Renal cortex interstitium (tissue), 11 donors: ENCODE results near the gene NOS1AP. TPM values are rescaled to one million over a fixed set of nuclear protein-coding genes. Genes with fewer than 3 reads are reported as not detected.
"Not testable (repeated sequence)": the region's sequence is repeated elsewhere in the genome, so short reads cannot be mapped to it uniquely, and the experiment has no call there.

Experiments
- DNase-seq, 11 donors: peaks; one replicate each; pipeline ENCODE4 v3.0.0-alpha.2; 2013; ENCODE audit warnings: low read depth in 9 of 11, low spot score in 4 of 11; ENCODE audit errors: extremely low read depth in 1 of 11
- polyA plus RNA-seq, 3 donors: library from polyadenylated mRNA; unstranded; fragments of 120-200 nt; gene quantifications; one replicate each; pipeline ENCODE4 v1.2.1, GENCODE V29; 2013; ENCODE audit not compliant: insufficient read length in 3 of 3

Gene NOS1AP
- polyA plus RNA-seq, 3 donors, result 9.6 to 18.0 (median 10.4) TPM

DNA sequence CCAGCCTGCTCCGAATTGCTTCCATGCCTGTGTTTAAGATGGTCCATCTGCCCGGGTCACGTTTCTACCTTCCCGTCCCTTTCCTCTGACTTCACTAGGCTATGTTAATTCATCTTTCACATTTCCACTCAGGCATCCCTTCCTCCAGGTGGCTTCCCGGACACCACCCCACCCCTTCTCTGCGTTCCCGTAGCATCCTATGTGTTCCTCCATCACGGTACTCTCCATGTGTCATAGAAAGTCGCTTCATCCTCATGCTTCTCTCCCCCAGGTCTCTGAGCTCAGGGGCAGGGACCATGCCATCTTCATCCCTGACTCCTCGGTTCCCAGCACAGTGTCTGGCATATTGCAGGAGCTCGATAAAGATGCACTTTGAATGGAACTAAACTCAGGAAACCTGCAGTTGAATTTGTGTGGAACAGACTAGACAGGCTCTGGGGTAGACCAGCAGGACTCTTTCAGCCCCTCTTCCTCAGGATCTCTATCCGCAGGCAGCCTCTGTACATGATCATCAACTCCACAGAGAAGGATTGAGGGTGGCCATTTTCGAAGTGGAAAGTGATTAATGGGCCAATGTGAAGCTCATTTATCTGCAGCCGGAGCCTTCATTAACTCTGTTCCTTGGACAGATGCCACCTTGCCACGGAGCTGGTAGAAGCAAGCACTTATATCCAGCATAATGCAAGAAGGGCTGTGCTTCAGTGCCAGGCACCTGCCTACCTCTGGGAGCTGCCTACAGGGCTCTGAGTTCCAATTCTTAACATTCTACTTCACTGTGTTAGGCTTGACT is 321.1 kb downstream of the NOS1AP start:
- DNase-seq, result no peak

DNA sequence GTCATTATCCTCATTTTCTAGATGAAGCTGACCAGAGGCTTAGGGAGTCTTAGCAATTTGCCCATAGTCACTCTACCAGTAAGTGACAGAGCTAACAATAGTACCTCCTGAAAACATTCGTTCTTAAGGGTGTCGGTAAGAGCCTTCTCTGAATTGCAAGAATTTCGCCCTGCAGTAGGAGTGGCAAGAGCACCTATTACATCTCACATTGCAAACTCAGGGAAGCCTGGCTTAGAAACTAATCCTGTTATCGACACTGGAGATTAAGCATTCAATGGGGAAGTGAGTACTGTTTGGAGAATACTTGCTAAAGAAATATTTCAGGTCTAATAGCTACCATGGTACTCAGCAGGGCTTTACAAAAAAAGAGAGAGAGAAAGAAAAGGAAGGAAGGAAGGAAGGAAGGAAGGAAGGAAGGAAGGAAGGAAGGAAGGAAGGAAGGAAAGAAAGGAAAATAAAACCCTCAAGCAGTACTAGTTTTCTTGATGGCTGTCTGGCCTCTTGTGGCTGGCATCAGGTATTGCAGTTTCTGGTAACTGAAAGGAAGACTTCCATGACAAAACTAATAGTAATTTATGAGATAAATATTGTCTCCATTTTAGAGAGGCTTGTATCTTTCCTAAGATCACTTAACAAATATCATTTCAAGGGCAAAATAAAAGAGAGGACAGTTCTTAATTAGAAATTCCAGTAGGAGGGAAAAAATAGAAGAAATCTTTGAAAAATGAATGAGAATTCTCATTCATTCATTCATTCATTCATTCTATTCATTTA is 322.5 kb downstream of the NOS1AP start:
- DNase-seq, result peak in 2 of 11 donors; percentile 9 to 15

DNA sequence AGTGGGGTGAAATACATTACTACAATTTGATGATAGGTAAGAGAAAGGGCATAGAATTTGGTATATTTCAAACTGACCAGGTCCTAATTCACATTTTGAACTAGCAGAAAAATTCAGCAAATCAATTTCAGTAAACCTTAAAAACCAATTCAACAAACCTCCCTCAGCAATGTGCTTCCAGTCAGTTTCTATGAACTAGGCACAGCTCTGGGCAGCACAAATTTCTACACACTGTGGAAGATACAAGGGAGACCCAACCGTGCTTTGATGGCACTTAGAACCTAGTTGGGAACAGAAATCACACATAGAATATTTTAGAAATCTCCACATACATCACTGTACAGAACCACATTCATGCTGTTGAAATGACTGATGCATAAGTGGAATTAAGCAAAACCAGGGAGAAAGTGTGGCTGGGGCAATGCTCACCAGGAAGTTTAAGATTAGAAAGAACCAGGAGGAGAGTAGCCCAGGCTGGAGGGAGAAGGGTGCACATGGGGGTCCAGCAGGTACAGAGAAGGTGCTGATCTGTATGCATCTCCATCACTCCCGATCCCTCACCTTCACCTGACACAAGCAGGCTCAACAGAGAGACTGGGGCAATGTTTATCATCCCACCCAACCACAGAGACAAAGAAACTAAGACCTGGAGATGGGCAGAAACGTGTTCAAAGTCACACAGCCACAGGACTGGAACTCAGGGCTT is 326.9 kb downstream of the NOS1AP start:
- no peak for DNase-seq

DNA sequence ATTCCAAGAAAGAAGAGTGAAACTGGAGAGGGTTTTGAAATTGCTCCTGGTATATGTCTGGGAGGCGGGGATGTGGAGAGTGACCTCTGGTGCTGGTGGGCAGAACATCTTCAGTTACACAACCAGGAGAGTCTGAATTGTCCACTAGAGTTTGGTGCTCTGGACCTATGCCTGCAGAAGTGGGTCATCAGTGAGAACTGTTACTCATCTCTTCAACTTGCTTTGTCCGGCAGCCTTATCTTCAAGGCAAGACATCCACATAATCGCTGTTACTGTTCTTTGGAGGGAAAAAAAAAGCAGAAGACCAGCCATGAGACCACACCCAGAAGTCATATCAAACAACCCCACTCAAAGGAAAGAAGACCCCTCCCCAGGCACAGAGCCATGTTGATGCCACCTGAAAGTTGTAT is 327.6 kb downstream of the NOS1AP start:
- no peak for DNase-seq

- no peak for DNase-seq
Measured at GRCh38 chr1:162397943-162398560, 328.6 kb downstream of the NOS1AP start.

DNA sequence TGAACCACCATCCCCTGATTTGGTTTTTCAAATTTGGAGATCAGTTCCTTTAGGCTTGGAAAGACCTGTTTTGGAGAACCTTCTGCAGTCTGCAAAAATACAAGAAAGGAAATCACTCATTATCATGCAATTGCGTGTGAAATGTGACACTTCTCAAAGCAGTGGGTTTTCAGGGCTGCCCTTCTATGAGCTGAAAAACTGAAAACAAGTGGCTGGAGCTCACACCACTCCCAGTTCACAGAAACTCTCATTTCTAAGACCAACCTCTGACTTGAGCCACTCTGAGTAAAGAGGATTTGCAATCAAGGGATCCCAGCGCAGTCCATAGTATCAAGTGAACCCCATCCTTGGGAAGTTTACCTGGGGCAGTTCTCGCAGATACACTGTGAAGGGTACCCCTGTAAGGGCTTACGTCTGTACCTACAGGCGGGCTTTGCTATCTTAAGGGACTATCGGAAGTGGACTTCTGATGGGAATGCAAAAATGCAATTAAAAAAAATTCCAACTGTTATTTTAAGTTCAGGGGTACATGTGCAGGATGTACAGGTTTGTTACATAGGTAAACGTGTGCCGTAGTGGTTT is 329.6 kb downstream of the NOS1AP start:
- DNase-seq, result no peak

DNA sequence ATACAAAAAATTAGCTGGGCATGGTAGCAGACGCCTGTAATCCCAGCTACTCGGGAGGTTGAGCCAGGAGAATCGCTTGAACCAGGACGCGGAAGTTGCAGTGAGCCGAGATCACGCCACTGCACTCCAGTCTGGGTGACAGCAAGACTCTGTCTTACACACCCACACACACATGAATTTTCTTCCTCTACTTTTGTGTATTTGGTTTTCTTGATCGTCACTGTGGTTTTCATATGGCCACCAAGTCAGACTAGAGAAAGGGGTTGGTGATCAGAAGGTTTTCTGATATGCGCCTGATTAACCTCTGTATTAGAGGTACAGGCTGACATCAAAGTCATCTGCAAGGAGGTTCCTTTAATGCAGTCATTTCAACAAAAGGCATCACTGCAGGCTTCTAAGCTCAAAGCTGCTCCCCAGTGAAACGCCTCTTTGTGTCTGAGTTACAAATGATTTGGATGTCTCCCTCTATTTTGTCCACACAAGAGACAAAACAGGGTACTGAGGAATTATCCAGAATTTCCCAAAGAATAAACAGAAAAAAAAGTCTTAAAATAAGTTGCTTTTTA is 331.4 kb downstream of the NOS1AP start:
- DNase-seq, result no peak

DNA sequence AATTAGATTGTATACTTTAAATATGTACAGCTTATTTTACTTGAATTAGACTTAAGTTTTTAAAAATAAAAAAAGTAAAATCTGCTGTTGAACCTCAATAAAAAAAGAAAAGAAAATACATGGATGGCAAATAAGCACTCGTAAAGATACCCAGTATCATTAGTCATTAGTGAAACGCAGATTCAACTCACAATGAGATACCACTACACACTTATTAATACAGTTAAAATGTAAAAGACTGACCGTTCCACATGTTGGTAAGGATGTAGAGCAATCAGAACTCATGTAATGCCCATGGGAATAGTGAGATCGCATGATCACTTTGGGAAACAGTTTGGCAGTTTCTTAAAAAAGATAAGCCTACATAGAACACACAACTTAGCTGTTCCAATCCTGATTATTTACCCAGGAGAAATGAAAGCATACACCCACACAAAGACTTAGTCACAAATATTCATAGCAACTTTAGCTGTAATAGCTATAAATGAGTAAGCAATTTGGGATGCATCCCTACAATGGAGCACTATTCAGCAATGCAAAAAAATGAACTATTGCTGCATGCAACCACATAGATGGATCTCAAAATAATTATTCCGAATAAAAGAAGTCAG is 335.2 kb downstream of the NOS1AP start:
- no peak for DNase-seq

DNA sequence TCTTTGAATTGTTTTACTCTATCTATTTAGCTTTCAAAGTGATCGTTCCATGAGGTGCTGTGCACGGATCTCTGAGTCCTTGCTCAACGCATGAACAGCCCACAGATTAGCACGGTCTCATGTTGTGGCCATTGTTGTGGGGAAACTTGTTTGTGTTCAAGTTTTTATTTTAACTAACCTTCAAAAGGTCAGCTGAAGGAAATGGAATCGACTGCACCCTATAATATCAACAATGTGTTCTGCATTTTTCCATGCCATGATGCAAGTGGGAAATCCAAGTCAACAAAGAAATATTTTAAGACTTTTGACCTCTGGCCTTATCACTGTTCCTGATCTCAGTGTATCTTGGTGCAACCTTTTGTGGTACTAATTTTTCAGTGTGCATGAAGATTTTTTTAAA is 336.3 kb downstream of the NOS1AP start:
- no peak for DNase-seq

- no peak for DNase-seq
Measured at GRCh38 chr1:162406811-162407210, 337.3 kb downstream of the NOS1AP start.

- no peak for DNase-seq
Measured at GRCh38 chr1:162407539-162407938, 338.0 kb downstream of the NOS1AP start.

GRCh38 chr1:162412002-162412401 is 342.5 kb downstream of the NOS1AP start, which contains the start of gene SH2D1B:
Gene SH2D1B (minus strand): TSS chr1:162412136. CDS start chr1:162412016, 120 bp downstream.
- no peak for DNase-seq

DNA sequence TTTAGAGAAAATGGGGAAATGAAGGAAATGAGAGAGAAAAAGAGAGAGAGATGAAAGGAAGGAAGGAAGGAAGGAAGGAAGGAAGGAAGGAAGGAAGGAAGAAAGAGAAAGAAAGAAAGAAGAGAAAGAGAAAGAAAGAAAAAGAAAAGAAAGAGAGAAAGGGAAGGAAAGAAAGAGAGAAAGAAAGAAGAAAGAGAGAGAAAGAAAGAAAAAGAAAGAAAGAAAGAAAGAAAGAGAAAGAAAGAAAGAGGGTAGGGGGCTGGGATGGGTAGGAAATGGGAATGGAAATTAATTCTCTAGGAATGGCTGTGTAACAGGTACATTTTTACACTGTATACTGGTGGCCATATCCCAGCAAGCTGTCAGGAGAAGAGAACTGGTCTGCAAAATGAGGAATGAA is 346.7 kb downstream of the NOS1AP start:
- no peak for DNase-seq

DNA sequence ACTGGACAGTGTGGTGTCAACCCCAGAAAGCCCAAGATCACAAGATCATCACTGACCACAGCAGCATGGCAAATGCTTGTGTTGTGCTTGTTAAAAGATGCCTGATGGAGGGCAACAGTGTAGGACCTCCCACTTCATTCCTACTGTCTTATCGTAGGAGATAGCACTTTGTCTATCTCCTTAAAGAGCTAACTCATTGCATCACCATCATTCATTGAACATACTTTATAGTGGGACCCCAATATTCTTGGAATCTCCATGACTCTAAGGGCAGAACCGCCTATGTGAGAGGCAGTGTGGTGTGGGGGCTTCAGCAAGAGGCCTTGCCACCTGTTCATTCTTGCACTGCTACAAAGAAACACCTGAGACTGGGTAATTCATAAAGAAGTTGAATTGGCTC is 347.4 kb downstream of the NOS1AP start:
- DNase-seq, result no peak

DNA sequence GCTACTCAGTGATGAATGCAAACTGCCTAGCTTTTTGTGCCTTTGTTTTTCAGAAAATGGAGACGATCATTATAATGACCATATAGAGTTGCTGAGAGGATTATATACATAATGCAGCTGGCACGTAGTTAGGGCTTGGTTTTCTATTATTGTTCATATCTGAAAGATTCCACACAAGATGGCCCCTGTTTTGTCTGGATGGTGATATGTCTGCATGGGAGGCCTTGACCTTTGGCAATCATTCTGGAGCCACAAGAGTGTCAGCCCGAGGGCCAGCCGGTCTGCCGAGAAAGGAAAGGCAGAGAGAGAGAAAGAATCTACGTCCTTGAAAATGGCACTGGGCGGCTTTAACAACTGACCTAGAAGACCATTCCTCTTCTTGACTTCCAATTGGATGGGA is 348.2 kb downstream of the NOS1AP start:
- DNase-seq, result no peak

DNA sequence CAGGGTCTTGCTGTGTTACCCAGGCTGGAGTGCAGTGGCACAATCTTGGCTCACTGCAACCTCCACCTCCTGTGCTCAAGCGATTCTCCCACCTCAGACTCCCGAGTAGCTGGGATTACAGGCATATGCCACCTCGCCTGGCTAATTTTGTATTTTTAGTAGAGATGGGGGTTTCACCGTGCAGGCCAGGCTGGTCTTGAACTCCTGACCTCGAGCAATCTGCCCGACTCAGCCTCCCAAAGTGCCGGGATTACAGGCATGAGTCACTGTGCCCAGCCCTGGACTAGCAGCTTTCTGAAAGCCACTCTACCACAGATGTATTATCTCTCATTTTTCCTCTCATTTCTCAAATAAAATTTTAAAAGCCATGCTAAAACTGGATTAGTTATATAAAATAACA is 349.1 kb downstream of the NOS1AP start:
- not testable (repeated sequence) for DNase-seq

- not testable (repeated sequence) for DNase-seq
Measured at GRCh38 chr1:162419450-162419931, 350.0 kb downstream of the NOS1AP start.
